Left lung (tissue), 10 donors: ENCODE measurements around the gene IDH1. TPM values are rescaled to one million over a fixed set of nuclear protein-coding genes. Genes with fewer than 3 reads are reported as not detected.
"Not testable (repeated sequence)": the region's sequence is repeated elsewhere in the genome, so short reads cannot be mapped to it uniquely, and the experiment has no call there.

Source experiments
- ATAC-seq: fragments of 200-7000 bp; cut with Tn5 transposase; one replicate; pipeline ENCODE4 v1.9.1; 2020; ENCODE audit warnings: moderate library complexity
- DNase-seq, 4 donors: peaks; one replicate each; pipeline ENCODE4 v3.0.0-alpha.2; 2013 to 2020
- H3K27ac ChIP-seq, 2 donors: fragments of 200-600 bp; sonication (generic) in 1 of 2; one replicate each; pipeline versions ENCODE4 v1.5.0 to v1.8.0; 2020 to 2021
- H3K27me3 ChIP-seq, 2 donors: fragments of 200-600 bp; sonication (generic) in 1 of 2; one replicate each; pipeline versions ENCODE4 v1.5.0 to v1.8.0; 2020 to 2021
- H3K36me3 ChIP-seq, 2 donors: fragments of 200-600 bp; sonication (generic) in 1 of 2; one replicate each; pipeline versions ENCODE4 v1.5.0 to v1.8.0; 2020 to 2021
- H3K4me1 ChIP-seq, 2 donors: fragments of 200-600 bp; one replicate each; pipeline ENCODE4 v1.8.0; 2021
- H3K4me3 ChIP-seq, 2 donors: fragments of 200-600 bp; sonication (generic) in 1 of 2; one replicate each; pipeline versions ENCODE4 v1.5.0 to v1.8.0; 2020 to 2021; ENCODE audit warnings: mild to moderate bottlenecking in 1 of 2
- H3K9me3 ChIP-seq, 2 donors: fragments of 200-600 bp; sonication (generic) in 1 of 2; one replicate each; pipeline versions ENCODE4 v1.5.0 to v1.8.0; 2020 to 2021
- CTCF ChIP-seq, 2 donors: fragments of 200-600 bp; sonication (generic) in 1 of 2; IDR thresholded peaks; one replicate each; pipeline versions ENCODE4 v1.5.0 to v1.8.0; 2021; ENCODE audit warnings: antibody characterized with exemption in 2 of 2
- intact Hi-C, 2 donors: fragments of 100-400 bp; cut with DNase I; formaldehyde crosslinking; loops; one replicate each; pipeline versions ENCODE4 v1.11.2 to v1.14.2; 2022
- polyA plus RNA-seq, 6 donors: library from polyadenylated mRNA; unstranded; fragments of 120-200 nt; gene quantifications; one replicate each; pipeline ENCODE4 v1.2.1, GENCODE V29; 2013; ENCODE audit not compliant: insufficient read length in 6 of 6
- total RNA-seq, 2 donors: library from RNA; stranded (reverse); fragmentation: NEBNext Ultra II Directional; extraction: Animal tissue kit (Norgen Biotek cat#: 25700); gene quantifications; one replicate each; pipeline ENCODE4 v1.2.1, GENCODE V29; 2021
- donor health status: DM: no; HTN: yes; CAD: no.
- donor health status: DM: no; HTN: no; CAD: no.

Gene IDH1
- total and polyA plus RNA-seq, 8 donors: 79.7 to 213 (median 91.5) TPM

DNA sequence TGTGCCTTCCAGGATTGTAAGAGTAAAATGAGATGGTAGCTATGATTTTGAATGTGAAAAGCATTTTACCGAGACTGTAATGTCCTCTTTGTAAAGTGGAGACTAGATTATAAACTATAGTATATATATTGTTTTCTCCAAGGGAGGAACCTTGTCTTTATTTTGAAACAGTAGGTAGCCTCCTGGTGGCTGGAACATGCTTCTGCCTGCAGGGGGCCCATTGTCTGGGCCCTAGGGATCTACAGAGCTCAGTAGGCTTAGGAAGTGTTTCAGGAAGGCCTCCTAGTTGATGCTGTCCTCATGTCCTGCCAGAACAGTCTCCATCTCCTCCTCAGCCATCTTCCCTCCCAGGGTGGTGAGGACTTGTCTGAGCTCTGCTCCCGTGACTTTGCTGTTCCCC, 14.2 kb upstream of the IDH1 start:
- Histone ChIP-seq H3K27ac (peak overlapping the region in 1 of 2 donors; percentile 15), H3K27me3 (no peaks in the 10 kb centered on the region), H3K4me3 (no peak overlapping the region), H3K4me1 (peaks cover 15 to 41% of the 10 kb centered on the region in 2 donors), H3K9me3 (no peaks in the 10 kb centered on the region), H3K36me3 (peaks cover 0 to 29% of the 10 kb centered on the region in 2 donors)
- no peak for DNase-seq
- TF ChIP-seq CTCF (IDR thresholded peaks at IDR 0.05): no peak
- intact Hi-C loops: no loop called here
- no peak for ATAC-seq

DNA sequence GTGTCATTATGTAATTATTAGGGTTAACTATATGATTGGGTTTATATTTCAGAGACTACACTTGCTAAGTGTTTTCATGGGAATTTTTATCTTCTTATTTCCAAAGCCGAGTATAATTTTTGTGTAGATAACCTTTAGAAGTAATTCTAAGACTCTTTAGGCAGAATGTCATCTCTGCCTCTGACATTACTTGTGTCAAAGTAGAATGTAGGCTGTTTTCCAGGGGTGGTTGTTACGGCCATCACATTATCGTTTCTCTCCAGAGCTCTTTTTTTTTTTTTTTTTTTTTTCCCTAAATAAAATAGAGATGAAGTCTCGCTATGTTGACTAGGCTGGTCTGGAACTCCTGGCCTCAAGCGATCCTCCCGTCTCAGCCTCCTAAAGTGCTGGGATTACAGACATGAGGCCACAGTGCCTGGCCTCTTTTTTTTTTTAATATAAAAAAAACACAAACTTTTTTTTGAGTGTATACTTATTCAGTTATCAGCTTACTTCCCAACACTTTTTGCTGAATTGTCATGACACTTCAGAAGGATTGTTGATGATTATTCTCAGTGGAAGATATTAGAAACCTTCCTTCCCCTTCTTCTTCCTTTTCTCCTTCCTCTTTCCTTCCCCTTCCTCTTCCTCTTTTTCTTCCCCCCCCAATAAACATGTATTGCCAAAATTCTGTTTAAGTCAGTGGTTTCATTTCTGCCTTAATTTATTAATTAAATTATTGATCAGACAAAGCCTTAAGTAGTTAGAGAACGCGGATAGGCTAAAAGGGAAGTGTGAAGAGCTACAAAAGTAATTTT, 13.5 kb upstream of the IDH1 start:
- intact Hi-C loops: no loop called here
- Histone ChIP-seq H3K27ac (peak overlapping the region in 1 of 2 donors; percentile 15), H3K4me1 (peaks cover 15 to 41% of the 10 kb centered on the region in 2 donors), H3K27me3 (no peaks in the 10 kb centered on the region), H3K9me3 (no peaks in the 10 kb centered on the region), H3K36me3 (peaks cover 0 to 22% of the 10 kb centered on the region in 2 donors), H3K4me3 (peak overlapping the region in 1 of 2 donors; percentile 97)
- ATAC-seq (no peak), DNase-seq (no peak)
- TF ChIP-seq CTCF (IDR thresholded peaks at IDR 0.05): no peak

DNA sequence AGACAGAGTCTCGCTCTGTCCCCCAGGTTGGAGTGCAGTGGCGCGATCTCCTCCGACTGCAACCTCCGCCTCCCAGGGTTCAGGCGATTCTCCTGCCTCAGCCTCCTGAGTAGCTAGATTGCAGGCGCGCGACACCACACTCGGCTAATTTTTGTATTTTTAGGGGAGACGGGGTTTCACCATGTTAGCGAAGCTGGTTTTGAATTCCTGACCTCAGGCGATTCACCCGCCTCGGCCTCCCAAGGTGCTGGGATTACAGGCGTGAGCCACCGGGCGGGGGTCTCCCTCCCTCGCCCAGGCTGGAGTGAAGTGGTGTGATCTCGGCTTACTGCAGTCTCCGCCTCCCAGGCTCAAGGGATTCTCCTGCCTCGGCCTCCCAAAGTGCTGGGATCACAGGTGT, 12.7 kb upstream of the IDH1 start:
- Histone ChIP-seq H3K4me3 (peak overlapping the region in 1 of 2 donors; percentile 97), H3K27ac (peak overlapping the region in 1 of 2 donors; percentile 15), H3K4me1 (peaks cover 15 to 41% of the 10 kb centered on the region in 2 donors), H3K36me3 (peaks cover 0 to 14% of the 10 kb centered on the region in 2 donors)
- ATAC-seq, intact Hi-C loops, DNase-seq, H3K27me3 ChIP-seq, H3K9me3 ChIP-seq: not testable (repeated sequence)

DNA sequence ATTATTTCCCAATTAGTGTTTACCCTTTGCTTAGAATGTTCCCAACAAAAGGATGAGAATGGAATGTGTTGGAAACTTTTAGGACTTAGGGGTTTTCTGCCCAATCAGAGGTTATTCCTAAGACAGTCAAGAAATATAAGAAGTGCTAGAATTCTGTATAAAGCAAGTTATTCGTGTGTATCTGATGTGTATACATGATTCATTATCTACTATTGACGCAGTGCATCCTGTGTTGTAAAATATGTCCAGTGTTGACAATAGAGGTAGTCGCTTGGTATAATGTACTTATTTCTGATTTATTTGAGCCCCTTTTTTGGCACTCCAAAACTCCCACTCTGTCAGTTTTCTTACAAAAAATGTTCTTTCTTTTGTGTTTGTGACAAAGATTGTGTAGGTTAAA, 12.1 kb upstream of the IDH1 start:
- H3K27ac ChIP-seq: peak overlapping the region; percentile 96 to 97

DNA sequence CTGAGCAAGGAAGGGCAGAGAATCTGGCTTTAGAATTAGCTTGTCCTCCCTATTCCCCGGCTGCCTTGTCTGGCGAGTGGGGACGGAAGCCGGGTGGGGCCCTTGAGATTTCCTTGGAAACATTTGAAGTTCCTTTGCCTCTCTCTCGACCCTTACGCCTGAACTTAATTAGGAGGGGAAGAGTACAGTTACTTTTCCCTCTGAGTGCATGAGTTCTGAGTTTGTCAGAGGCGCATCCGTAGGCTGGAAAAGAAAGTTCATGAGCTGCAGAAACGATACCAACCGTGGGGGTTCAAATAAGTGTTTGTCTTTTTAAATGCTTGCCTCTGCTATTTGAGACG, 11.7 kb upstream of the IDH1 start:
- no peak for DNase-seq
- intact Hi-C loops: no loop called here
- H3K36me3 ChIP-seq: peaks cover 0 to 4% of the 10 kb centered on the region in 2 donors
- H3K27me3 ChIP-seq: no peaks in the 10 kb centered on the region
- ATAC-seq: no peak
- no peaks in the 10 kb centered on the region for H3K9me3 ChIP-seq
- H3K4me1 ChIP-seq: peaks cover 15 to 41% of the 10 kb centered on the region in 2 donors
- H3K4me3 ChIP-seq: peak overlapping the region; percentile 97
- TF ChIP-seq CTCF (IDR thresholded peaks at IDR 0.05): no peak
- H3K27ac ChIP-seq: peak overlapping the region; percentile 96 to 97

More for the DNA sequence above, 12.1 kb upstream of the IDH1 start:
- Histone ChIP-seq H3K4me3 (peak overlapping the region; percentile 97), H3K27me3 (no peaks in the 10 kb centered on the region), H3K9me3 (no peaks in the 10 kb centered on the region), H3K36me3 (peaks cover 0 to 8% of the 10 kb centered on the region in 2 donors), H3K4me1 (peaks cover 15 to 41% of the 10 kb centered on the region in 2 donors)
- DNase-seq (peak in 2 of 4 donors; percentile 11 to 24), ATAC-seq (no peak)
- intact Hi-C loops: no loop called here
- TF ChIP-seq CTCF (IDR thresholded peaks at IDR 0.05): no peak
